ENCODE results near the gene GLTP. TPM values are rescaled to one million over a fixed set of nuclear protein-coding genes. Genes with fewer than 3 reads are reported as not detected.
"Not testable (repeated sequence)": the region's sequence is repeated elsewhere in the genome, so short reads cannot be mapped to it uniquely, and the experiment has no call there.

GLTP gene, protein sequence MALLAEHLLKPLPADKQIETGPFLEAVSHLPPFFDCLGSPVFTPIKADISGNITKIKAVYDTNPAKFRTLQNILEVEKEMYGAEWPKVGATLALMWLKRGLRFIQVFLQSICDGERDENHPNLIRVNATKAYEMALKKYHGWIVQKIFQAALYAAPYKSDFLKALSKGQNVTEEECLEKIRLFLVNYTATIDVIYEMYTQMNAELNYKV
- total RNA-seq (2014; rRNA removed; shearing (Covaris generic); ENCODE audit: low replicate concordance), result 24.0 and 34.2 TPM in 2 replicates

DNA sequence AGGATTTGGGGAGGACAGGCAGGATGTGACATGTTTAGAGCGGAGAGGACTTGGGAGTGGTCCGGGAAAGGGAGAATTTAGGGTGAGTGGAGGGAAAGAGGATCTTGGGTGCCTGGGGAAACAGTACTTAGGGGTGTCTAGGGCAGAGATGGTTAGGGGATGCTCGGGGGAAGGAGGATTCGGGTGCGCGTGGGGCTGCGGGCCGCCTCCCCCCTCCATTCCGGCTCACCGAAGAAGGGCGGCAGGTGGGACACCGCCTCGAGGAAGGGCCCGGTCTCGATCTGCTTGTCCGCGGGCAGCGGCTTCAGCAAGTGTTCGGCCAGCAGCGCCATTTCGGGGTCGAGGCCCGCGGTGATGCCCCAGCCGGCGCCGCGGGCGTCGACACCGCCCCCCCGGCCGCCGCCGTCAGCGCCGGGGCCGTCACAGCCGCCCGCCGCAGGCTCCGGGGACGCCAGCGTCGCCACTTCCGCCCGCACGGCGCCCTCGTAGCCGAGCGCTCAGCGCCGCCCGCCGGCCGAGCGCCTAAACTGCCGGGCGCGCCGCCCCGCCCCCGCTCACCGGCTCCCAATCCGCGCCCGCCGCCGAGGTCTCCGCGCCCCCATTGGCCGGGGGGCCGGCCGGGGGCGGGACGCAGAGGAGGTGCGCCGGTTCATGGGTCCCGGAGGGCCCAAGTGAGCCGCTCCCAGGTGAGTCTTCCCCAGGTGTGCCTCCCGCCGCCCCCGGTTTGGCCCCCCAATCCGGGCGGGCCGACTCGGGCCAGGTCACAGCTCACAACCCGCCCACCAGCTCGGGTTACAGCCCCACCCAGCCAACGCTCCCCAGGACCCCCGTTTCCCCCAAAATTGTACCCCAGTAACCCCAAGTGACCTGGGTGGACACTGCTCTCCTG is at the start of gene GLTP:
TSS of gene GLTP (minus strand) at position 499 of the 889 bp plus-strand sequence. CDS start at position 332, 167 bp downstream.
- H3K27me3 ChIP-seq, result no peaks in the 10 kb centered on the region
- H3K4me3 ChIP-seq, result peak within 1 kb of the TSS; percentile 80
- H3K9me3 ChIP-seq, result no peaks in the 10 kb centered on the region
- H3K36me3 ChIP-seq, result no peaks in the 10 kb centered on the region
- DNase-seq, result peak; percentile 79

DNA sequence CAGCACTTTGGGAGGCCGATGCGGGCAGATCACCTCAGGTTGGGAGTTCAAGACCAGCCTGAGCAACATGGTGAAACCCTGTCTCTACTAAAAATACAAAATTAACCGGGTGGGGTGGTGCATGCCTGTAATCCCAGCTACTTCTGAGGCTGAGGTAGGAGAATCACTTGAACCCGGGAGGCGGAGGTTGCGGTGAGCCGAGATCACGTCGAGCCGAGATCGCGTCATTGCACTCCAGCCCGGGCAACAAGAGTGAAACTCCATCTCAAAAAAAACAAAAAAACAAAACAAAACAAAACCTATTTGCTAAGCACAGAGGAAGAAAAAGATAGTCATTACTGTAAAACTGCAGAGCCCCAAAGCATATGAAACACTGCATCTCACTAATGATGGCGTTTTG is 49.0 kb upstream of the GLTP start:
- not testable (repeated sequence) for H3K9me3 ChIP-seq, H3K27me3 ChIP-seq, DNase-seq, H3K4me3 ChIP-seq
- H3K36me3 ChIP-seq, result peaks cover 32% of the 10 kb centered on the region

DNA sequence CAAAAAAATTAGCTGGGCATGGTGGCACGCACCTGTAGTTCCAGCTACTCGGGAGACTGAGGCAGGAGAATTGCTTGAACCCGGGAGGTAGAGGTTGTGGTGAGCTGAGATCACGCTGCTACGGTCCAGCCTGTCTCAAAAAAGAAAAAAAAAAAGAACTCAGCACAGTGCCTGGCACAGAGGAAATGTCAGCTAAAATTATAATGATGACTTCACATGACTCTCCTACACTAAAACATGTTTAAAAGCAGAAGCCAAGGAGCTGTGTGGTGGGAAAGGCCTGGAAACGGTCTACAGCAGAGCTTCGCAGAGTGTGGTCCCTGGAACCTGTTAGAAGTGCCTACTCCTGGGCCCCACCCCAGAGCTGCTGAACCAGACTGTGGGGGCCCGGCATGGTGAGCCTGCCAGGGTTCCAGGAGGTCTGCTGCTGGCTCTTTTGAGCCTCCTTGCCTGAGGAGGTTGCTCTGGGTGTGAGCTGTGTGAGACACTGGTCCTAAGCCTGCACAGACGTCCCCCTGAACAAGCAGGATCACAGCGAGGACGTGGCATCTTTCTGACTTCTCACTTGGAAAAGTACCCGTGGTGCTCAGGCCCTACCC is 47.8 kb upstream of the GLTP start:
- Histone ChIP-seq H3K9me3 (no peaks in the 10 kb centered on the region), H3K27me3 (no peaks in the 10 kb centered on the region), H3K4me3 (no peak overlapping the region), H3K36me3 (peaks cover 23% of the 10 kb centered on the region)
- DNase-seq, result no peak

DNA sequence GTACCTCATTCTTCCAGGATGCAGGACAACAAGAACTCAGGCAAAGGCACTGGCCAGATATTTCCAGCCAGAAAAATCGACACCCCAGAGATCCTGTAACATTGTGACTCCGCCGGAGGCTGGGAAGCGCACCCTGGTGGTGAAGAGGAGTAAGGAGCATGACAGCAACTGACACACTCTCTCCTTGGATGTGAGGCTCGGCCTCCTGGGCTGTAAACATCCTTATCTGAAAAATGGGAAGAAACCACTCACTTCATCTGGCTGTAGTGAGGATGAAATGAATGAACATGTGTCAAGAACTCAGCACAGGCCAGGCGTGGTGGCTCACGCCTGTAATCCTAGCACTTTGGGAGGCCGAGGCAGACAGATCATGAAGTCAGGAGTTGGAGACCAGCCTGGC is 47.3 kb upstream of the GLTP start:
- DNase-seq, result peak; percentile 34
- no peaks in the 10 kb centered on the region for H3K9me3 ChIP-seq
- H3K36me3 ChIP-seq, result peaks cover 17% of the 10 kb centered on the region
- no peak overlapping the region for H3K4me3 ChIP-seq
- no peaks in the 10 kb centered on the region for H3K27me3 ChIP-seq

DNA sequence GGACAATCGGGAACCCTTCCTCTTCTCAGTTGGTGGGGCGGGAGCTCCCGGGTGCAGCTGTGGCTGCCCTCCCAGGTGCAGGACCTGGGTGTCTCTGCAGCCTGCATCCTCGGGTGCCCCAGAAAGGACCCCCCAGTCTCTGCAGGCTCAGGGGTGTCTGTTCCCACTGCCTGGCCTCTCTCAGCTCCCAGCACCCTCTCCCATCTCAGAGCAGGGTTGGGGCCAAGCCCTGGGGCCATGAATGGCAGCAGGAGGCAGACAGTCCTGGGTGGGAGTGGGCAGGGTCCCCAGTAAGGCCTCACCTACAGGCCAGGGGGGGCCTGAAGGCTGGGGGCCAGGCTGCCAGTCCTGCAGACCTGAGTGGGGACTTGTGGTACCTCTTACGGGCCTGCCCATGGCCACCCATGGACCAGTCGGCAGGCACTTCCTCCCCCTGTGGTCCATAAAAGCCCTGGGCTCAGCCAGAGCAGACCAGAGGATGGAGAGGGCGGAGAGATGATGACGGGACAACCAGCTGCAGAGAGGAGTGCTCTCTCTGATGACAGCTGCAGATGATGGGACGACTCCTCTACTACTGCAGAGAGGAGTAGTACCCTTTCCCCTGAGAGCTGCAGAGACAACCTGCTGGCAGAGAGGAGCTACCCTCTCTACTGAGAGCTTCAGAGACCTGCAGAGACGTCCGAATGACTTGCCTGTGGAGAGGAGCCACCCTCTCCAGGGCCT is 46.3 kb upstream of the GLTP start:
- peaks cover 8% of the 10 kb centered on the region for H3K36me3 ChIP-seq
- H3K4me3 ChIP-seq, result no peak overlapping the region
- no peaks in the 10 kb centered on the region for H3K9me3 ChIP-seq

DNA sequence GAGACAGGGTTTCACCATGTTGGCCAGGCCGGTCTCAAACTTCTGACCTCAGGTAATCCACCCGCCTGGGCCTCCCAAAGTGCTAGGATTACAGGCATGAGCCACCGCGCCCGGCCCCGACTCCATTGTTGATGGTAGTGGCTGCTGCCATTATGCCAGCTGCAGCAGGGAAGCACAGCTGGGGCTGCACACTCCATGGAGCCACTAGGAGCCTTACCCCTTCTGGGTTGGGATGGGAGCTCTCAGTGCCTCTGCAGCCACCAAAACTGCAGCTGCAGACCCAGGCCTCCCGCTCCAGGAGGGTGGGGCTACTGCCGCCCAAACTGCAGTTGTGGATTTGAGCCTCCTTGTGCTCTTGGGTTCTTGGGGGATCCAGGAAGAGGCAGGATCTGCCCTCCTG is 45.7 kb upstream of the GLTP start:
- Histone ChIP-seq H3K36me3 (peaks cover 6% of the 10 kb centered on the region), H3K9me3 (no peaks in the 10 kb centered on the region), H3K27me3 (no peaks in the 10 kb centered on the region), H3K4me3 (no peak overlapping the region)
- no peak for DNase-seq

More for the DNA sequence above, 46.3 kb upstream of the GLTP start:
- H3K27me3 ChIP-seq, result no peaks in the 10 kb centered on the region
- no peak for DNase-seq

DNA sequence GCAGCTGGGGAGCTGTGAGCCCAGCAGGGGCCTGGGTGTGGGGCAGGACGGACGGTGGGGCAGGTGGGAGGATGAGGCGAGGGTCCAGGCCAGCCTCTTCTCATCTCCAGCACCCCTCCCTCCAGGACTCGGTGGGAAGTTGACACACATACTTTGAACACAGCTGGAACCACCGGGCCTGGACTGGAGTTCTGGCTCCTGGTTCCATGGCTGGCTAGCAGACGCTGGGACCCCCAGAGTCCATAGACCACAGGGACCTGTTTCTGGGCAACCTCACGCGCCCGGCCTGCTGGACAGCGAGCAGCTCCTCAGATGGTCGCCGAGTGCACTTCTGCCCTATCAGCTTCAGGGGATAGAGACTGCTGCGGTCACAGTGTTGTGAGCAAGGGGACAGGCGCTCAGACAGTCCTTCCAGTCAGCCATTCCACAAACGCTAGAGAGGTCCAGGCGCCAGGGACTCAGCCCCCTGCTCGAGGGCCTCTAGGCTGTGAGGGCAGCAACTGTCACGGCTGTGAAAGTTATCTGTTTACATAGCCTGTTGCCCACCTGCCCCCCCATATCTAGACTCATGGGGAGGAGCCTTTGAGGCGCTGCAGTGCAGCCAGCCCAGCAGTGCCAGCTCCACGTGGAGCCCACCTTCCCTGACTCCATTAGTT is 45.0 kb upstream of the GLTP start:
- Histone ChIP-seq H3K4me3 (no peak overlapping the region), H3K36me3 (peaks cover 6% of the 10 kb centered on the region), H3K27me3 (no peaks in the 10 kb centered on the region), H3K9me3 (no peaks in the 10 kb centered on the region)
- no peak for DNase-seq

DNA sequence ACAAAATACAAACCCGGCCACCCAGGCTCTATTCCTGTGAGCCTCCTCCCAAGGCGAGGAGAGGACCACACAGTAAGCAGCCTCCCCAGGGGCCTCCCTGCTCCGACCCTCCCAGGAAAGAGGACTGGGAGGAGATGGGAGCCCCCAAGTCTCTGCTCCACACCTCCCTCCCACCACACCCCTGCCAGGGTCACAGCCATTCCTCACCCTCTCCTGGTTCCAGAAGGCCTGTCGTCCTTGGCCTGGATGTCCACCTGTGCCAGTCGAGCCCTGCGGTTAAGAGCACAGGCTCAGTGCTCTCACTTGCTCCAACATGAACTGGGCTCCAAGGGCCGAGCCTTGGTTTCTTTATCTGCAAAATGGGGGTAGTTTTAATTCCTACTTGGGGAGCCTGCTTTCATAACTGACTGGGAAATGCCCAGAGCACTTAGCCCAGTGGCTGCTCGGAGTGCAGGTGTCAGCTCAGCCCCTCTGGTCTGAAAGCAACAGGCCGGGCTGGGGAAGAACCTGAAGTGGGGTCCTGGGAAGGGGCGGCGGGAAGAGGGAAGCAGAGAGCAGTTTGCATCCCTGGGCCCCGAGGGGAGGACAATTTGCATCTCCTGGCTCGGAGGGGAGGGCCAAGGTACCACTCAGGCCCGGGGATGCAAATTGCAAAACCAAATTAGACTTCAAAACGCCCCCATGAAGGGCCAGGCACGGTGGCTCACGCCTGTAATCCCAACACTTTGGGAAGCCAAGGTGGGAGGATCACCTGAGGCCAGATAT is 43.3 kb upstream of the GLTP start:
- no peaks in the 10 kb centered on the region for H3K27me3 ChIP-seq
- H3K36me3 ChIP-seq, result peaks cover 8% of the 10 kb centered on the region
- no peak overlapping the region for H3K4me3 ChIP-seq
- DNase-seq, result no peak
- H3K9me3 ChIP-seq, result no peaks in the 10 kb centered on the region

DNA sequence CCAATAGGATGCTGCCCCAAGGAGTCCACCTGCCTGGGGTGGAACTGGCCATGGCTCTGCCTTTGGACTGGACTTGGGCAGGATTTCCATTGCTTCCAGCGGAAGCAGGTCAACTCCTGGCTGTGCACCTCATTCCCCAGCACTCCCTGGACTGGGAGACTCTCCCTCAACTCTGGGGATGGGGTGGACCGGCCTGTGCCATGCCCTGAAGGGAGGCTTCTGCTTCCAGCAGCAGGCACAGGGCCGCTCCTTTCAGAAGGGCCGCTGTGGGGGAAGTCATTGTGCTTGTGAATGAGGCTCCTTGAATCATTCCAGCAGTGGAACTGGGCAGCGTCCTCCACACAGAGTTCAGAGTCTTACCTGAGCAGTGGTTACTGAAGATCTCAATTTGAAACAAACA is 42.7 kb upstream of the GLTP start:
- DNase-seq, result no peak
- H3K9me3 ChIP-seq, result no peaks in the 10 kb centered on the region

DNA sequence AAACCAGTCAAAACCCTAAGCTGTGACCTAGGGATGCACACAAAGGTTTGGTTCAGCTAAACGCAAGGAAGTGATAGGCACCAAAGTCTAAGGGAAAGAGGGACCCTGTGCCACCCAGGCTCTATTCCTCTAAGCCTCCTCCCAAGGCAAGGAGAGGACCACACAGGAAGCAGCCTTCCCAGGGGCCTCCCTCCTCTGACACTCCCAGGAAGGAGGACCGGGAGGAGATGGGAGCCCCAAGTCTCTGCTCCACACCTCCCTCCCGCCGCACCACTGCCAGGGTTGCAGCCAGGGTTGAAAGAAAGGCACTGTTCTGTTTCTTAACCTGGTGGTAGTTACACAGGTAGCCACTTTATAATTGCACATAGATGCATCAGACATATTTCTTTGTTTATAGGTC is 41.6 kb upstream of the GLTP start:
- peaks cover 12% of the 10 kb centered on the region for H3K36me3 ChIP-seq
- no peak for DNase-seq
- H3K4me3 ChIP-seq, result no peak overlapping the region
- no peaks in the 10 kb centered on the region for H3K9me3 ChIP-seq
- H3K27me3 ChIP-seq, result no peaks in the 10 kb centered on the region

More for the DNA sequence above, 42.7 kb upstream of the GLTP start:
- peaks cover 8% of the 10 kb centered on the region for H3K36me3 ChIP-seq
- no peaks in the 10 kb centered on the region for H3K27me3 ChIP-seq
- no peak overlapping the region for H3K4me3 ChIP-seq

DNA sequence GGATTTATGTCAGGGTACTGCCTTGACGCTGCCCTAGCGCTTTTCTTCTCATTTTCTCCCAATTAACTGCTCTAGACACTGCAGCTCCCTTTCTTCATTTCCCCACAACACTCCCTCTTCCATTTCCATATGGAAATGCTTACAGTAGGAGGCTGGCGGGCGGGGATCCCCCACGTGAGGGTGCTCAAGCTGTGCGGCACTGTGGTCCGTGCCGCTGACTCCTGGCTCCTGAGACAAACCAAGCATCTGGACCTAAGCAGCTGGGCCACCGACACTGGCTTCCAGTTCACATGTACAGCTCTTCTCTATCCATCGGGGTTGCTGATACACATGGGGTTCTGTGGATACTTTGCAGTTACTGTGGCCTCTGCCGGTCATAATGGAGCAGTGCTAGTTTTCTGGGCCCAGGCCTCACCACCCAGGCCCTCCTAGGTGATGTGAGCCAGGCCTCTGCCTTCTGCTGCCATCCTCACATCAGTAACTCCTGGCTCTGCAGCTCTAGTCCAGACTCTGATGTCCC is 40.0 kb upstream of the GLTP start:
- no peak for DNase-seq
- Histone ChIP-seq H3K27me3 (no peaks in the 10 kb centered on the region), H3K4me3 (no peak overlapping the region), H3K9me3 (no peaks in the 10 kb centered on the region), H3K36me3 (peaks cover 17% of the 10 kb centered on the region)

DNA sequence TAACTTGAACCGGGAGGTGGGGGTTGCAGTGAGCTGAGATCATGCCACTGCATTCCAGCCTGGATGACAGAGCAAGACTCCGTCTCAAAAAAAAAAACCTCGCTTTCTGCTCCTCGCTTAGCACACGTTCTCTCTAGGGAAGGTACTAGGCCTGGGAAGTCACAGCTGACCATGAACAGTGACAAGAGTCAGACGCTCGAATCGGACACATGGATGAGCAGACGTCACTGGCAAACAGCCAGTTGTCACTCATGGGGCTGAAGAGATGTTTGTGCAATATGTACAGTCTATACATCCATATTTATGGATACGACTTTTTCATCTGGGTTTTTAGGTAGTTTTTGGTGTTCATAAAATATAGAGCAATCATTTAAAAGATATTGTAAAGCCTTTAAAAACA is 39.1 kb upstream of the GLTP start:
- no peak for DNase-seq
- peaks cover 20% of the 10 kb centered on the region for H3K36me3 ChIP-seq
- H3K27me3 ChIP-seq, result no peaks in the 10 kb centered on the region
- no peak overlapping the region for H3K4me3 ChIP-seq
- no peaks in the 10 kb centered on the region for H3K9me3 ChIP-seq

DNA sequence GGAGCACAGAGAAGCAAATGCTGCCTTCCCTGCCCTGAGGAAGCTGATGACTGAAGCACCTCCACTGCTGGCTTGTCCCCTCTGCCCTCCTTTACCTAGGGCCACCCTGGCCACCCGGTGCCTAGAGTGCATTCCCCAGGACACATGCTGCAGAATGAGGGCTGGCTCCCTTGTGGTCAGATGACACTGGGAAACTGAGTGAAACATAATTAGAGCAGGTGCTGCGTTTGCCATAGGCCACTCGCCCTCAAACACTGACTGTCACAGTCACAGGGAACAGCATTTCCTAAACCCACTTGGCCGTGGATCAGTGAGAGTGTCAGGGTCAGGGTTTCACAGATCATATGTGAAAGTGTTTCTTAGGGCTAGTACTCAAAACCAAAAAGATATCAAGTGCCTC is 35.7 kb upstream of the GLTP start:
- H3K4me3 ChIP-seq, result no peak overlapping the region
- H3K9me3 ChIP-seq, result no peaks in the 10 kb centered on the region
- no peaks in the 10 kb centered on the region for H3K27me3 ChIP-seq
- H3K36me3 ChIP-seq, result peaks cover 31% of the 10 kb centered on the region
- DNase-seq, result no peak

DNA sequence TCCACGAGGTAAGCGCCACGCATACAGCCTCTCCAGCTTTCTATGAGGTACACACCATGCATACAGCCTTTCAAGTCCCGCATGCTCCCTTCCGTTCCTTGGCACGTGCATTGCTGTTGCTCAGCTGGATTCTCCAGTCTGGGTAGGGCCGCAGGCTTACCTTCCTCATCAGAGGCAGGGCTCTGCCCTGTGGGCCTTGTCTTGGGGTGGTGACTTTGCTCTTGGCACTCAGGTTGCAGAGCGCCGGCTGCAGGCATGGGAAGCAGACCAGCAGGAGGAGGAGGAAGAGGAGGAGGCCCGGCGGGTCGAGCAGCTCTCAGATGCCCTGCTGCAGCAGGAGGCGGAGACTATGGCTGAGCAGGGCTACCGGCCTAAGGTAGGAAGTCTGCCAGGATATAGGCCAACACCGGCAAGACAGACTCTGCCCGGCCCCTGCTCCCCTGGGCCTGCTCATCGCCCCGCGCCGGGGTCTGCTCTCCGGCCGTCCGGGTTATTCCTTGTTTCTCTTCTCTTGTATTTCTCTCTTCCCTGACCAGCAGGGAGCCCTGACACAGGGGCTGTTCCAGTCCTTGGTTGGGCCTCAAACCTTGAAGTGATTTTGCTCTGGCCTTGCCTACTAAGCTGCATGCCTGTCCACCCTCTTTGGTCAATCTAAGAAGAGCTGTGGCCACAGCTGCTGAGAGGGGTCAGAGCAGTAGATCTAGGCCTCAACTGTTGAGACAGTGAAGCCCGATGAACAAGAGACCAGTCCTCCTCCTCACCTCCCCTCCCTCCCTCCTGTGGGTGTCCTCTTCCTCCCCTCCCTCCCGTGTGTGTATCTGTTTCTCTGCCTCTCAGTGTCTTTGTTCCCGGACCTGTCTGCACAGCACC is 35.1 kb upstream of the GLTP start:
- no peak for DNase-seq
- Histone ChIP-seq H3K4me3 (no peak overlapping the region), H3K9me3 (no peaks in the 10 kb centered on the region), H3K36me3 (peaks cover 34% of the 10 kb centered on the region), H3K27me3 (no peaks in the 10 kb centered on the region)

DNA sequence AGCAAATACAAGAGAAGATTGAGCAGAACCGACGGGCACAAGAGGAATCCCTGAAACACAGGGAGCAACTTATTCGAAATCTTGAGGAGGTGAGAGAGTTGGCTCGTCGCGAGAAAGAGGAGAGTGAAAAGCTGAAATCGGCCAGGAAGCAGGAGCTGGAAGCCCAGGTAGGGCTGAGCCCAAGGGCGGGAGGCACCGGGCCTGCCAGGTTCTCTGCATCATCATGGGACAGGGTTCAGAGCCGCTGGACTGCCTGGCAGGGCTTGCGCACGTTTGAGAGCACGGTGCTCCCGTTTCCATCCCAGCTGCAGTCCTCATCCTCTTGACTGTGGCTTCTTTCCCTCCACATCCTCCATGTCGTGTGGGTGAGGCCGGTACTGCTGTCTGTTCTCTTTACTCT is 34.1 kb upstream of the GLTP start:
- no peak for DNase-seq
- no peaks in the 10 kb centered on the region for H3K9me3 ChIP-seq
- peaks cover 38% of the 10 kb centered on the region for H3K36me3 ChIP-seq
- H3K27me3 ChIP-seq, result no peaks in the 10 kb centered on the region
- no peak overlapping the region for H3K4me3 ChIP-seq

All from MG63 (cell line).